ENCODE measurements around the gene IL23R.
"Not testable (repeated sequence)": the region's sequence is repeated elsewhere in the genome, so short reads cannot be mapped to it uniquely, and the experiment has no call there.

Gene IL23R

DNA sequence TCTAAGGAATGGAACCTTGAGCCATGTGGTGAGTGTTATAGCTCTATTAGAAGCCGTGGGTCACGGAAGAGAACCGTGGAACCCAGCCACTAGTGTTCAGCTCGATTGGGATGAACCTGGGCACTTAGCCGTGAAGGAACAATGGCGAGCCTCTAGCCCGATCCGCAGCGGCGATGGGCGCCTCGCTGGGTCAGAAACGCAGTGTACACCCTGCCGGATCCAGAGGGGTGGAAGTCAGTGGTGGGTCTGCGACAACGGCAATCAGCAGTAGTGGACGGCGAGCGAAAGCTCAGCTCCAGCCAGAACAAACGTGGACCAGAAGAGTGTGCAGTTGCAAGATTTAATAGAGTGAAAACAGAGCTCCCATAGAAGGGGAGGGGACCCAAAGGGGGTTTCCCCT is 18.3 kb upstream of the IL23R start:
- in situ Hi-C loops (cut with MboI; ENCODE audit: low sequenced_read_pairs), result not testable (repeated sequence)

DNA sequence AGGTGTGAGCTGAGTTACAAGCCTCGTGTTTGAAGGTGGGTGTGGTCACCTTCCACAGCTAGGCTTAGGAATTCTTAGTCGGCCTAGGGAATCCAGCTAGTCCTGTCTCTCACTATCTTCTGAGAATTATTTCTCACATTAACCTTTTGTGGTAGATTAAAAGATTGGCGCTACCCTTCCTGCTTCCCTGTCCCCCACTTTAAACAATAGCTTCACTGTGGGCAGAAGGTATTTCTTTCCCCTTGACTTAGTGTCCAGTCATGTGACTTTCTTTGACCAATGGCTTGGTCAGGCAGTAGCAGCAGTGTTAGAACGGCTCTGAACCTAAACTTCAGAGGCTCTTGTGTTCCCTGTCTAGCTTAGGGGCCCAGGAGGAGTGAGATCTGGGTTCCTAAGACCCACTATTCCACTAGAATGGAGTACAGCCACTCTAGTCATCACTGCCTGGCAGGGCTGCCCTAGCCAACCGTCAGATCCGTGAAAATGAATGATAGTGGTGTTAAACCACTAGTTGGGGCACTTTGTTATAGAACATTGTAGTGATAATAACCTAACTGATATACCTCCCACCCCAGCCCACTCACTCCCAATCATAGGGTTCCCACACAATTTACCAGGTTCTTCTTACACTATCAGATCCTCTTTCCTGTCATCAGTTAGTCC is 17.6 kb upstream of the IL23R start:
- in situ Hi-C loops (cut with MboI; ENCODE audit: low sequenced_read_pairs), result no loop called here

DNA sequence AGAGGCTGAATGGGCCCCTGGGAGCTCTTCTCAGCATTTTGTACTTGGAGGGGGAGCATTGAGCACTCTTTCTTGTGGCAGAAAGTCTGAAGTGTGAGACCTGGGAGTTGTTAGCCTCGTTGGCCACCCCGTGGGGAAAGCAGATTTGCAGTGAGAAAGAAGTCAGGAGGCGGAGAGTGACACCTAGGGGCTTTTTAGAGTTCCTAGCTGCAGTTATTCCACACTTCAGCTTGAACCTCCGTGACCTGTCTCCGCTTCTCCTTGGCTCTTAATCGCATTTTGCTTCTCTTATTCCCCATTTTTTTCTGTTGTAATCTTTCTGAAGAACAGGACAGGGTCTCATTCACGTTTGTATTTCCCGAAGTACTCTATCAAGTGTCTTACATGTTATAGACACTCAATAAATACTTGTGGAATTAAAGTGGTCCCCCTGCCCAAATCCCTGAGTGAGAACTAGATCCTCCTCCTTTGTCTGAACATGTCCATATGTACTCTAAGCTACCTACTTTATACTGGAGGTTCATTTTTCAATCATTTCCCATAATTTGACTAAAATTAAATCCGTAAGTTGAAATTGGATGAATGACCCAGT is 17.0 kb upstream of the IL23R start:
- in situ Hi-C loops (cut with MboI; ENCODE audit: low sequenced_read_pairs), result no loop called here

DNA sequence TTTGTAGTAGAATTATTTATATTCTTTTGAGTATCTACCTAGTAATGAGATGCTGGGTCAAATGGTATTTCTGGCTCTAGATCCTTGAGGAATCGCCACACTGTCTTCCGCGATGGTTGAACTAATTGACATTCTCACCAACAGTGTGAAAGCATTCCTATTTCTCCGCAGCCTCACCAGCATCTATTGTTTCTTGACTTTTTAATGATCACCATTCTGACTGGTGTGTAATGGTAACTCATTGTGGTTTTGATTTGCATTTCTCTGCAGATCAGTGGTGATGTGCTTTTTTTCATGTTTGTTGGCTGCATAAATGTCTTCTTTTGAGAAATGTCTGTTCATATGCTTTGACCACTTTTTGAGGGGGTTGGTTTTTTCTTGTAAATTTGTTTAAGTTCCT is 15.3 kb upstream of the IL23R start:
- in situ Hi-C loops (cut with MboI; ENCODE audit: low sequenced_read_pairs), result no loop called here

DNA sequence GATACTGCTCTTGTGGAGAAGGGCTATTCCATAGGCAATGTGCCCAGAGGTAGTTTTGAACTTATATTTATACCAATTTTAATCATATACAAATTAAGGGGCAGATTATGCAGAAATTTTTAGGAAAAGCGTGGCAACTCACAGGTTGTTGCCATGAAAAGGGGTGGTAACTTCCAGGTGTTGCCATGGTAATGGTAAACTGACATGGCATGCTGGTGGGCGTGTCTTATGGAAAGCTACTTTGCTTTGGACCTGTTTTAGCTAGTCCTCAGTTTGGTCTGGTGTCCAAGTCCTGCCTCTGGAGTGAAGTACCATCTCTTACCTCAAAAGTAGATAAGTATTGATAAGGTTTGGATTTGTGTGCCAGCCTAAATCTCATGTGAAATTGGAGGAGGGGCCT is 7.9 kb upstream of the IL23R start:
- in situ Hi-C loops (cut with MboI; ENCODE audit: low sequenced_read_pairs), result no loop called here

DNA sequence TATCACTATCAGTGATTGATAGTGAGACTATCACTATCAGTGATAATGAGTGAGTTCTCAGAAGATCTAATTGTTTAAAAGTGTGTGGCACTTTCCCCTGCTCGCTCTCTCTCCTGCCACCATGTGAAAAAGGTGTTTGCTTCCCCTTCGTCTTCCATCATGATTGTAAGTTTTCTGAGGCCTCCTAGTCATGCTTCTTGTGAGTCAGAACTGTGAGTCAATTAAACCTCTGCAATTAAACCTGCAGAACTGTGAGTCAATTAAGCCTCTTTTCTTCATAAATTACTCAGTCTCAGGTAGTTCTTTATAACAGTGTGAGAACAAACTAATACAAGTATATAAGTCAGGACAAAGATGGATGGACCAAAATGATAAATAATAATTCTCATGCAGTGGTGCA is 7.0 kb upstream of the IL23R start:
- in situ Hi-C loops (cut with MboI; ENCODE audit: low sequenced_read_pairs), result no loop called here

DNA sequence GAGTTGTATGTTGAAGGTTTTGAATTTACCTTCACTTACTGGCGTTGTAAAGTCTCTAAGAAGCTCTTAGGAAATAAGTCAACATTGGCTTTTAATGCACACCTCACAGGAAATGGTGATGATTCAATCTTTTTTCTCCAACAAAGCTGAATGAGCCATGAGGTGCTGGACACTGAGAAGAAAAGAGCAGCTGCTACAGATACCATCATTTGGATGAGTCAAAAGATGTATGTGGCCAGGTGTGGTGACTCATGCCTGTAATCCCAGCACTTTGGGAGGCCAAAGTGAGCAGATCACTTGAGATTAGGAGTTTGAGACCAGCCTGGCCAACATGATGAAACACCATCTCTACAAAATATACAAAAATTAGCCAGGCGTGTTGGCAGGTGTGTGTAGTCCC is 3.3 kb upstream of the IL23R start:
- in situ Hi-C loops (cut with MboI; ENCODE audit: low sequenced_read_pairs), result no loop called here

DNA sequence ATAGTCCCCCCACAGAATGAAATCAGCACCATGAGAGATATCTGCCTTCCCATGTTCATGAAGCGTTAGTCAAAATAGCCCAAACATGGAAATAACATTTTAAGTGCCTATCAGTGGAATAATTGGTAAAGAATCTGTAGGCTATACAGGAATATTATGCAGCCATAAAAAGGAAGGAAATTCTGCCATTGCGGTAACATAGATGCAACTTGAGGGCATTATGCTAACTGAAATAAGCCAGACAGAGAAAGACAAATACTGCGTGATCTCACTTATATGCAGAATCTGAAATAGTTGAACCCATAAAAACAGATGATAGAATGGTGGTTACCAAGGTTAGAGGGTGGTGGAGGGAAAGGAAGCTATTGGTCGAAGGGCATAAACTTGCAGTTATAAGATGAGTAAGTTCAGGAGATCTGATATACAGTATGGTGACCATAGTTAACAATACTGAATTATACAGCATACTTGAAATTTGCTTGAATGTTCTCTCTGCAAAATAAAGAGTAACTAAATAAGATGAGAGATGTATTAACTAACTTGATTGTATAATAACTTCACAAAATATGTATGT is 699 bp upstream of the IL23R start:
- in situ Hi-C loops (cut with MboI; ENCODE audit: low sequenced_read_pairs), result no loop called here

DNA sequence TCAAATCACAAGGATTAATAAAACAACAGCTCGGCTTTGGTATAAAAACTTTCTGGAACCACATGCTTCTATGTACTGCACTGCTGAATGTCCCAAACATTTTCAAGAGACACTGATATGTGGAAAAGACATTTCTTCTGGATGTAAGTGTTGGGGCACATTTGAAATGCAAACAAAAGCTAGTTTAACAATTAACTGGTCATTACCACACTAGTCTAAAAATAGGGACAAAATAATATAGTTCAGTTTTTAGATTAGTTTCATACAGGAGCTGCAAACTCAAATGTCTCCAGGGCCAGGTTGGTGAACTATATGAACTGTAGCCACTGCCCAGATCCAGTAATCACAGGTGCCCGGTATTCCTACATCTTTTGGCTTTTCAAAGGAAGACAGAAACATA is 3.2 kb downstream of the IL23R start:
- in situ Hi-C loops (cut with MboI; ENCODE audit: low sequenced_read_pairs), result no loop called here

DNA sequence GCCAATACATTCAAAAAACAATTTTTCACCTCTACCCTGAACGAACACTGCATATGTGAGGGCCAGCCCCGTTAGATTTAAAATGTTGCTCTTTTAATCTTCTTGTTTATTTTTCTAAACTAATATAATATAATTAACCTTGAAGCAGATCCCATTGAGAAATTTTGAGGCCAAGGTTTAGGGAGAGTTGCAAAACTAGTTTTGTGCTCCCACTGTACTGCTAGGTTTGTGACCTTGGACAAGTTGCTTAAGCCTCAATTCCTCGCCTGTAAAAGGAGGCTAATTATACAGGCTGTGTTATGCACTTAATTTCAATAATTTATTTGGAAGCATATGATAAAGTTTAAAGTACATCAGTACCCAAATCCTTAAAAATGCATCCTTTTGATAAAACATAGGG is 3.7 kb downstream of the IL23R start:
- in situ Hi-C loops (cut with MboI; ENCODE audit: low sequenced_read_pairs), result no loop called here

DNA sequence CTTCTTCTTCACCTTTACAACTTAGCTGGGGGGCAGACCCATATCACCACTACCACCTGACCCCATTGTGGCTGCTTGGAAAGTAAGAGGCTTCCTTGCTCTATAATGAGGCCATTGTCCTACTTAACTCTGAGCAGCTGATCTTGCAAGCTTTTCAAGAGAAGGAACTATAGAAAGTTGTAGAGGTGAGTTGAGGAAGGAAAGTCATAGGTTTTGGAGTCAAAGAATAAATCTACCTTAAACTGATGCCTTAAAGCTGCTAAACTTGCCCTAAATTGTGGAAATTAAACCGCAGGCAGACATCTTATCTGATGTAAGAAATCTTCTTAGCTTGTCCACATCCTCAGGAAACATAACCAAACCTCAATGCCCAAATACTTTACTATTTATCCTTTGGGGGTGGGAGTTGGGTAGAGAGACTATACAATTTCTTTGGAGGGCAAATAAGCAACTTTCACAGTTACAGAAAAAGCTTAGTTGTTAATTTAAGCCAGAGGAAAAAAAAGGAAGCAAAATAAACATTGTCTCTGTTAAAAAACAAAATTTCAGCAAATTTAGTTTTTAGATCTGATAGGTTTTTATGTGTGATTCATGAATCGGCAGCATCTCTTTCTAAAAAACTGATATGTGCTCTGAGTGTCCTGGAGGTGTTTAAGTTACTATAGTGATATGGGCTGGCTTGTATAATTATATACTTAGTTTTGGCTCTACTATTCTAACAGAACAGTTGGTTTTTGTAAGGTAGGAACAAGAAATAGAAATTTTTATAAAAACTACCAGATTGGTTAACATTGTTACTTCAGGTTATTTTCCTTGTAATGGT is 4.7 kb downstream of the IL23R start:
- in situ Hi-C loops (cut with MboI; ENCODE audit: low sequenced_read_pairs), result no loop called here

DNA sequence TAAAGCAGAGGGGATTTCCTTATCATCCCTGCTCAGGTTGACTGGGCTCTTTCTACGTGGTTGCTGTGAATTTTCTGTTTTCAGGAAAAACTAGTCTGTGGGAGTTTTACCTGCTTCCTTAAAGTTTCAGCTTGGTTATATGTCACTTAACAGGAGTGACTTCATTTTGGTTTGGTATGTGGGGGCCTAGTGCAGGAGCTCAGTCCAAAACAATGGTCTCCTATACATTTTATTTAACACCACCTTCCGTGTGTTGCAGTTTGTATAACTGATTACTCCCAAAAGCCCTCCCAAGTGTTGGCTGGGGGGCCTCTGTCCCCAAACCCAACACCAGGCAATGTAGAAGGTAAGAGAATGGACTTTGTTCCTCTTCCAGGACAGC is 5.3 kb downstream of the IL23R start:
- in situ Hi-C loops (cut with MboI; ENCODE audit: low sequenced_read_pairs), result no loop called here

DNA sequence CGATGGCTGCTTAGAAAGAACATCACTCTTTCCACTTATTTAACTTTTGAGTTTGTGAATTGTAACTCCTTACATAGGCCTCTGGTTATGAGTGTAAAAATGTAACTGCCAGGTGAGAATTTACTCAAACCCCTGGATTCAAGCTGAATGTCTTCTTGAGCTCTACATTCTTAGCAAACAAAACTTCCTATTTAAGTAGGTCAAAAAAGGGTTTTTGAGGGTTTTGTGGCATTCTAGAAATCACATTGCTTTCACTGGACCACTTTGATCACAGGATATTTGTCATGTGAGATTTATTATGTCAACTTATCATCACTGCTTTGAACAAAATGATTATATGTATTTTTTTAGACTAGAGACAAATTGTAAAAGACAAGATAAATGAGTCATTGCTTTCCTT is 5.7 kb downstream of the IL23R start:
- in situ Hi-C loops (cut with MboI; ENCODE audit: low sequenced_read_pairs), result no loop called here

DNA sequence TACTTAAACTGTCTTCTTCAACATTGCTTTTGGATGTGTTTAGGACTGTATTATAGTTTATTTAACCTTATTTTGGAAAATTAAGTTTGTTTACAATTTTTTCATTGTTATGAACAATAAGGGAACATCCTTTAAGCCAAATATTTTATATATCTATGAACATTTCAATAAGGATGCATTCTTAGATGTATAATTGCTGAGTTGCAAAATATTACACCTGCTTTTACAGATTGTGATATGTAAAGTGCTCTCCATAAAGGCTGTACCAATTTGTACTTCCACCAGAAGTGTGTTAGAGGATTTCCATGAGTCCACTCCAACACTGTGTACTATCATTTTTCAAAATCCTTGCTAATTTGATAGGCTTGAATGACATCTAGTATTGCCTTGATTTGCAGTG is 7.7 kb downstream of the IL23R start:
- in situ Hi-C loops (cut with MboI; ENCODE audit: low sequenced_read_pairs), result no loop called here

DNA sequence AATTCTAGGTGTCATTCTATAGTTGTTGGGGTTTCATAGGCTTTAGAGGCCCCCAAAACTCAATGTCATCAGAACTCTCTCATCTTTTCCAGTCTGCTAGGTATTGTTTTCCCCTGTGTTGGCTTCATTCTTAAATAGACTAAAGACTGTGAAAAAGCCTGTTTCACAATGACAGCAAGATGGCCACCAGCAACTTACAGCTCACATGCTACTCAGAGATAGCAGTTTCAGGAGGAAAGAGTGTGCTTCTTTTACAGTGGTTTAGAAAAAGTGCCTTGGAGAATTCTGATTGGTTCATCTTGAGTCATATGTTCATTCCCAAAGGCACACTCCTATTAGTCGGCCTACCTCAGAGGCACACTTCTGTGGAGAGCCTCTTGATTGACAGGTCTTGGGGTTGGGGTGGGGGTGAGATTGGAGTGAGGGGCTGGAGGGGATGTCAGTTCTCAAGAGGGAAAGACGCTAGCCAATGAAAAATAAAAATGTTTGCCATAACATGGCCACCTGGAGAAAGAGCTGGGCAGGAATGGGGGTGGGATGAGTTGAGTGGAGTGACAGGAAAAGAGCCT is 8.5 kb downstream of the IL23R start:
- in situ Hi-C loops (cut with MboI; ENCODE audit: low sequenced_read_pairs), result no loop called here

DNA sequence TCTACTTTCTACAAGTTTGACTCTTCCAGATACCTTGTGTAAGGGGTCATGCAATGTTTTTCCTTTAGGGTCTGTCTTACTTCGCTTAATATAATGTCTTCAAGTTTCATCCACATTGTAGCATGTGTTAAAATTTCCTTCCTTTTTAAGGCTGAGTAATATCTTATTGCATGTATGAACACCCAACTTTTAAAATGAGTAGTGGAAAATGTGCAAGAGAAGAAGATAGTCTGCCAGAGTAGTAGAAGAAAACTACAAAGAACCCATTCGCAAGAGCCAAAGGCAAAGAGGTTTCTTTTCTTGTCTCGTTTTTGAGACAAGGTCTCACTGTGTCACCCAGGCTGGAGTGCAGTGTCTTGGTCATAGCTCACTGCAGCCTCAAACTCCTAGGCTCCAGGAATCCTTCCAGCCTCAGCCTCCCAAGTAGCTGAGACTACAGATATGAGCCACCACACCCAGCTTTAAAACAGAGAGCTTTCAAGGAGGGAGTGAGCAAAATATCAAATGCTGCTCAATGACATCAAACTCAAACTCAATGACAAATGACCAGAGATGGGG is 9.4 kb downstream of the IL23R start:
- in situ Hi-C loops (cut with MboI; ENCODE audit: low sequenced_read_pairs), result no loop called here

DNA sequence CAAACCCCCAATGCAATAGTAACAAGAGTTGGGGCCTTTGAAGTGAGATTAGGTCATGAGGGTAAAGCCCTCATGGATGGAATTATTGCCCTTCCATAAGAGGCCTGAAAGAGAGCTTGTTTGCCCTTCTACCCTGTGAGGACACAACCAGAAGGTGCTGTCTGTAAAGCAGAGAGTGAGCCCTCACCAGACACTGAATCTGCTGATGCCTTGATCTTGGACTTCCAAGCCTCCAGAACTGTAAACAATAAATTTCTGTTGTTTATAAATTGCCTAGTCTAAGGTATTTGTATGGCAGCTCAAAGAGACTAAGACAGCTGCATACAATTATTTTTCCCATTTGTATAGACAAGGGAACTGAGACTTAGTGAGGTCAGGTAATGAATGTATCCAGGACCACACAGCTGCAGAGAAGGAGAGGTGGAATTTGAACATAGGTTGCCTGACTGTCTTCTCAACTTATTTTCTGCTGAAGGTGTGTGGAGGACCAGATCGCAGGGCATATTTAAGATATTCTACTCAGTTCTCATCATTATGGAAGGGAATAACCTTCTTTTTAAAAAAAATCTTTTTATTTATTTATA is 18.7 kb downstream of the IL23R start:
- in situ Hi-C loops (cut with MboI; ENCODE audit: low sequenced_read_pairs), result no loop called here

DNA sequence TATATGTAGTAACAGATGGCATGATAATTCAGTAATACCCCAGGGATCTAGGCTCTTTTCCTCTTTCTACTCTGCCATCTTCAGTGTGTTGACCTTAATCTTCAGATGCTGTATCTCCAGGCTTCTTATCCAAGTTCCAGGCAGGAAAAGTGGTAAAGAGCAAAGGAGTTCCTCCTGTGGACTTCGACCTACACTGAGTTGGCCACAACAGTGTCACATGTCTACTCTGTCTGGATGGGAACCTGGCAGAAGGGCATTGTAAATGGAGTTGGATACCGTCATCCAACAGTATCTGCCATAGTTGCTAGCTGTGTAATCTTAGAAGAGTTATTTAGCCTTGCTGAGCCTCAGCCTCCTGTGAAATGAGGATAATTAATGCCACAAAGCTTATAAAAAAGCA is 21.9 kb downstream of the IL23R start:
- in situ Hi-C loops (cut with MboI; ENCODE audit: low sequenced_read_pairs), result no loop called here

DNA sequence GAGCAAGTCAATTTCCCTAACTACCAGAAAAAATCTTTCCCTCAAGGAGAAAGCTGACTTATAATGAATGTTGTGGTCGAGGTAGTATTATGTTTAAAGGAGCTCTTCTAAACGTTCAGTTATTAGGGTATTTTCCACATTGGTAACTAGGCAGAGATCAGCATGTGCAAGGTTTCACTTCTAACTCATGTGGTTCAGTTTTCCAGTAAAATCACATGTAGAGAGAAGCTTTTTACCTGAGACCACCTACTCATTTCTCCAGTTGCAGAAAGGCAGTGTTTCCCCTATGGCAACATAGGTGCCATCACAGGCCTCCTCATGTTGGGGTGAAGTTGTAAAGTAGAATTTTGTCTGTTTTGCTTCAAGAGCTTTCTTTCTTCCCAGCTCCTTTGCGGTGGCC is 23.7 kb downstream of the IL23R start:
- in situ Hi-C loops (cut with MboI; ENCODE audit: low sequenced_read_pairs), result no loop called here

DNA sequence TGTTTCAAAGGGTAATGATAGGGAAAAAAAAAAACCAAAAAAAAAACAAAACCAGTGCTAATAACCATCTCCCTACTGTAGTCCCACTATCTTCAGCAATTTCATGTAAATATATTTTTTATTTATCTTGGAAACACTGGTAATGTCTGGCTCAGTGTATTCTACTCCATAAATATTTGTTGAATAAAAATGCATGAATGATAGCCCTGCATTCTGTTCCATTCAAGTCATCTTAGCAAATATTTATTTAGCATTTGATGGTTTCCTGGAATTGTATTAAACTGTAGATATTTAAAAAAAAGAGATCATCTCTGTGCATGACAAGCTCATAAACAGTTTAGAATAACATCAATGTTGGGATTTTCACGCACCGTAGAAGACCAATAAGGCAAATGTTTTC is 24.2 kb downstream of the IL23R start:
- in situ Hi-C loops (cut with MboI; ENCODE audit: low sequenced_read_pairs), result no loop called here

DNA sequence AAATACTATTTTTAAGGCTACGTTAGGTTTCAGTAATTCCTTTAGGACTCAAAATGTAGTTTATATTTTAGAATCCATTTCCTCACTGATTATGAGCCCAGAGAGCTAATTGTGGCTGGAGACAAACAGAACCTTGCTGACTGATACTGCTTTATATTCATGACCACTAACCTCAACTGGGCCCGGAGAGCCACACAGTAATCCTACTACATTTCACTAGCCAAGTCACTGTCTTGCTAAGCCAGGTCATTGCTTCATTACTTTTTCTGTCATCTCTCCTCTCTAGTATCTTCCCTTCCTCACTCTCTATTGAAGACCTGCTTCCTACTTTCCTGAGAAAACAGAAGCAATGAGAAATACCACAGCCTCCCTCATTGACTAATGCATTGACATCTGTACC is 24.7 kb downstream of the IL23R start:
- in situ Hi-C loops (cut with MboI; ENCODE audit: low sequenced_read_pairs), result no loop called here

Data from HL-60/S4 treated with phorbol 12-myristate 13-acetate at 8.2 ng/mL for 4 days and 3 days (cell line).